T-cell (primary cell): ENCODE measurements around the gene TGM4. TPM values are rescaled to one million over a fixed set of nuclear protein-coding genes. Genes with fewer than 3 reads are reported as not detected.
A peak's percentile ranks its signal among the peaks of the same experiment; 100 is the strongest.

Experiments used
- ATAC-seq, 4 experiments: fragments of 200-7000 bp in 3 of 4; fragments of 150-1000 bp in 1 of 4; cut with Tn5 transposase; replicated peaks in 1 of 4; 1 replicate in 3 of 4; 2 replicates in 1 of 4; pipeline ENCODE4 v1.10.0; 2021; ENCODE audit warnings: moderate library complexity in 3 of 4, mild to moderate bottlenecking in 2 of 4, moderate number of reproducible peaks in 1 of 4
- CTCF ChIA-PET, 2 donors: fragments of 300-600 bp; sonication (Branson Sonifier 250); formaldehyde crosslinking; loops; one replicate each; lab custom pipeline; 2022; ENCODE audit warnings: antibody characterized with exemption in 2 of 2; lab: Charles Lee
- POLR2A ChIA-PET, 2 donors: fragments of 300-600 bp; sonication (Branson Sonifier 250); formaldehyde crosslinking; loops; one replicate each; lab custom pipeline; 2022; ENCODE audit warnings: antibody characterized with exemption in 2 of 2; lab: Charles Lee
- DNase-seq, 35 experiments: peaks; one replicate each; pipeline versions ENCODE4 v3.0.0 to v3.0.0-alpha.2; 2013 to 2023
- H3K27ac ChIP-seq: one replicate; pipeline ENCODE4 v1.5.1; 2013; ENCODE audit warnings: low read length
- H3K27me3 ChIP-seq, 2 experiments: replicated peaks in 1 of 2; 1 replicate in 1 of 2; 2 replicates in 1 of 2; pipeline versions ENCODE4 v1.6.1 to v1.7.0; 2013; ENCODE audit warnings: low read length in 1 of 2, mixed read lengths in 1 of 2; ENCODE audit not compliant: control insufficient read depth in 2 of 2, insufficient read depth in 2 of 2; ENCODE audit errors: extremely low read depth in 1 of 2
- H3K36me3 ChIP-seq, 2 donors: 1 replicate in 1 of 2; 2 replicates in 1 of 2; pipeline versions ENCODE4 v1.6.1 to v1.7.0; 2013; ENCODE audit warnings: low read length in 1 of 2; ENCODE audit not compliant: control insufficient read depth in 2 of 2, insufficient read depth in 1 of 2; ENCODE audit errors: extremely low read depth in 1 of 2
- H3K4me1 ChIP-seq, 2 experiments: 1 replicate in 1 of 2; 2 replicates in 1 of 2; pipeline versions ENCODE4 v1.6.1 to v1.7.0; 2013; ENCODE audit warnings: low read length in 2 of 2, mixed read lengths in 1 of 2; ENCODE audit not compliant: insufficient read depth in 2 of 2, control insufficient read depth in 1 of 2; ENCODE audit errors: extremely low read depth in 1 of 2
- H3K4me3 ChIP-seq, 2 donors: 1 replicate in 1 of 2; 2 replicates in 1 of 2; pipeline versions ENCODE4 v1.5.1 to v1.7.0; 2013; ENCODE audit warnings: mild to moderate bottlenecking in 2 of 2, low read length in 1 of 2, moderate library complexity in 1 of 2; ENCODE audit not compliant: control insufficient read depth in 1 of 2; ENCODE audit errors: extremely low read depth in 1 of 2
- H3K9me3 ChIP-seq: 2 replicates; pipeline ENCODE4 v1.7.0; 2013
- H3K27ac Mint-ChIP-seq, 2 donors: one replicate each; pipeline ENCODE4 v1.8.0; 2020 to 2021; ENCODE audit warnings: mild to moderate bottlenecking in 2 of 2, mixed read lengths in 2 of 2
- H3K27me3 Mint-ChIP-seq, 2 donors: one replicate each; pipeline ENCODE4 v1.8.0; 2021 to 2022; ENCODE audit warnings: mixed read lengths in 2 of 2
- H3K36me3 Mint-ChIP-seq: one replicate; pipeline ENCODE4 v1.8.0; 2021; ENCODE audit warnings: mixed read lengths
- H3K4me1 Mint-ChIP-seq, 3 donors: one replicate each; pipeline ENCODE4 v1.8.0; 2020 to 2022; ENCODE audit warnings: mixed read lengths in 3 of 3, mild to moderate bottlenecking in 1 of 3
- H3K4me3 Mint-ChIP-seq, 3 donors: one replicate each; pipeline ENCODE4 v1.8.0; 2020 to 2022; ENCODE audit warnings: mild to moderate bottlenecking in 3 of 3, mixed read lengths in 3 of 3, moderate library complexity in 3 of 3
- H3K9me3 Mint-ChIP-seq, 3 donors: one replicate each; pipeline ENCODE4 v1.8.0; 2020 to 2022; ENCODE audit warnings: mixed read lengths in 3 of 3
- WGBS: methylation state at CpG from one replicate; pipeline ENCODE4 v1.1.5; 2013; ENCODE audit warnings: missing lambda C conversion rate; ENCODE audit not compliant: insufficient coverage; 5-methylcytosine and 5-hydroxymethylcytosine counted together
- total RNA-seq, 35 experiments: library from RNA in 6 of 35; stranded (reverse) in 6 of 35; fragments of 120-200 nt in 1 of 35; gene quantifications; one replicate each; pipeline versions ENCODE4 v1.2.1 to v1.2.4 and lab custom pipeline; 2013 to 2026

The TGM4 gene
- total RNA-seq, 5 donors from 2014 or later (not counting 1 experiment from before 2014, with no cell fraction given) = not detected

- Mint-ChIP-seq H3K27ac (peak overlapping the region in 1 of 2 donors; percentile 5), H3K27me3 (no peaks in the 10 kb centered on the region), H3K36me3 (peaks cover 57% of the 10 kb centered on the region), H3K4me1 (no peaks in the 10 kb centered on the region), H3K4me3 (no peak overlapping the region), H3K9me3 (no peaks in the 10 kb centered on the region)
- 100% methylated on average over 3 of the region's 5 CpGs for WGBS
- no peak for ATAC-seq
- no peaks in the 10 kb centered on the region for H3K27me3 ChIP-seq
- H3K4me1 ChIP-seq = no peaks in the 10 kb centered on the region
- POLR2A ChIA-PET = no interaction called here
- H3K27ac ChIP-seq = no peak overlapping the region
- no peak overlapping the region for H3K4me3 ChIP-seq
- H3K36me3 ChIP-seq = peaks cover 17 to 59% of the 10 kb centered on the region in 2 donors
- DNase-seq = no peak
- no peaks in the 10 kb centered on the region for H3K9me3 ChIP-seq
- CTCF ChIA-PET = no interaction called here
Observed at GRCh38 chr3:44924457-44925084, 50.2 kb downstream of the TGM4 start.

GRCh38 chr3:44926172-44926571 is 51.8 kb downstream of the TGM4 start:
- Histone ChIP-seq H3K4me1 (no peaks in the 10 kb centered on the region), H3K9me3 (no peaks in the 10 kb centered on the region), H3K4me3 (no peak overlapping the region), H3K27me3 (no peaks in the 10 kb centered on the region), H3K36me3 (peaks cover 21 to 65% of the 10 kb centered on the region in 2 donors), H3K27ac (no peak overlapping the region)
- 100% methylated on average over 6 of the region's 10 CpGs for WGBS
- ATAC-seq = no peak
- H3K27me3 Mint-ChIP-seq = no peaks in the 10 kb centered on the region
- H3K4me3 Mint-ChIP-seq = no peak overlapping the region
- no peak for DNase-seq
- H3K27ac Mint-ChIP-seq = no peak overlapping the region
- no peaks in the 10 kb centered on the region for H3K9me3 Mint-ChIP-seq
- H3K4me1 Mint-ChIP-seq = no peaks in the 10 kb centered on the region
- ChIA-PET CTCF (no interaction called here), POLR2A (no interaction called here)
- H3K36me3 Mint-ChIP-seq = peaks cover 55% of the 10 kb centered on the region

GRCh38 chr3:44926921-44927320 is 52.5 kb downstream of the TGM4 start:
- ChIA-PET CTCF (no interaction called here), POLR2A (no interaction called here)
- WGBS = 96% methylated on average over 5 of the region's 7 CpGs

GRCh38 chr3:44927371-44927770 is 53.0 kb downstream of the TGM4 start:
- POLR2A ChIA-PET = no interaction called here
- no peaks in the 10 kb centered on the region for H3K4me1 Mint-ChIP-seq
- H3K4me3 Mint-ChIP-seq = no peak overlapping the region
- CTCF ChIA-PET = no interaction called here
- no peaks in the 10 kb centered on the region for H3K9me3 ChIP-seq
- no peaks in the 10 kb centered on the region for H3K9me3 Mint-ChIP-seq
- ATAC-seq = no peak
- peaks cover 52% of the 10 kb centered on the region for H3K36me3 Mint-ChIP-seq
- H3K27ac Mint-ChIP-seq = no peak overlapping the region
- no peak overlapping the region for H3K27ac ChIP-seq
- H3K27me3 ChIP-seq = no peaks in the 10 kb centered on the region
- H3K36me3 ChIP-seq = peaks cover 19 to 65% of the 10 kb centered on the region in 2 donors
- H3K27me3 Mint-ChIP-seq = no peaks in the 10 kb centered on the region
- no peaks in the 10 kb centered on the region for H3K4me1 ChIP-seq
- DNase-seq = no peak
- no peak overlapping the region for H3K4me3 ChIP-seq
- WGBS = 93% methylated on average over 4 of the region's 7 CpGs

More at GRCh38 chr3:44926921-44927320, 52.5 kb downstream of the TGM4 start:
- no peaks in the 10 kb centered on the region for H3K27me3 ChIP-seq
- H3K9me3 Mint-ChIP-seq = no peaks in the 10 kb centered on the region
- ATAC-seq = no peak
- no peak for DNase-seq
- no peak overlapping the region for H3K27ac Mint-ChIP-seq
- no peak overlapping the region for H3K4me3 ChIP-seq
- H3K9me3 ChIP-seq = no peaks in the 10 kb centered on the region
- no peak overlapping the region for H3K4me3 Mint-ChIP-seq
- peaks cover 52% of the 10 kb centered on the region for H3K36me3 Mint-ChIP-seq
- H3K27me3 Mint-ChIP-seq = no peaks in the 10 kb centered on the region
- peaks cover 19 to 65% of the 10 kb centered on the region in 2 donors for H3K36me3 ChIP-seq
- H3K27ac ChIP-seq = no peak overlapping the region
- H3K4me1 ChIP-seq = no peaks in the 10 kb centered on the region
- H3K4me1 Mint-ChIP-seq = no peaks in the 10 kb centered on the region

- CTCF ChIA-PET = no interaction called here
- no peak overlapping the region for H3K27ac Mint-ChIP-seq
- no peaks in the 10 kb centered on the region for H3K27me3 Mint-ChIP-seq
- no peak overlapping the region for H3K27ac ChIP-seq
- H3K36me3 ChIP-seq = peaks cover 19 to 76% of the 10 kb centered on the region in 2 donors
- H3K9me3 Mint-ChIP-seq = no peaks in the 10 kb centered on the region
- peaks cover 0 to 3% of the 10 kb centered on the region in 2 experiments for H3K4me1 ChIP-seq
- H3K4me3 Mint-ChIP-seq = no peak overlapping the region
- POLR2A ChIA-PET = no interaction called here
- WGBS = 84% methylated on average over 3 of the region's 5 CpGs
- H3K27me3 ChIP-seq = no peaks in the 10 kb centered on the region
- no peaks in the 10 kb centered on the region for H3K9me3 ChIP-seq
- H3K4me1 Mint-ChIP-seq = peaks cover 0 to 6% (median 4%) of the 10 kb centered on the region in 3 donors
- no peak for ATAC-seq
- DNase-seq = peak in 1 of 35 experiments; percentile 21
- H3K36me3 Mint-ChIP-seq = peaks cover 62% of the 10 kb centered on the region
- no peak overlapping the region for H3K4me3 ChIP-seq
Observed at GRCh38 chr3:44929782-44930181, 55.4 kb downstream of the TGM4 start.

GRCh38 chr3:44930911-44931310 is 56.5 kb downstream of the TGM4 start:
- Histone ChIP-seq H3K9me3 (no peaks in the 10 kb centered on the region), H3K36me3 (peaks cover 19 to 69% of the 10 kb centered on the region in 2 donors), H3K27me3 (no peaks in the 10 kb centered on the region), H3K27ac (no peak overlapping the region), H3K4me3 (no peak overlapping the region), H3K4me1 (peaks cover 0 to 3% of the 10 kb centered on the region in 2 experiments)
- no CpG with 5 or more reads among the region's 2 CpGs for WGBS
- POLR2A ChIA-PET = no interaction called here
- no peaks in the 10 kb centered on the region for H3K27me3 Mint-ChIP-seq
- H3K4me3 Mint-ChIP-seq = no peak overlapping the region
- H3K4me1 Mint-ChIP-seq = peaks cover 3 to 6% (median 6%) of the 10 kb centered on the region in 3 donors
- H3K27ac Mint-ChIP-seq = no peak overlapping the region
- ATAC-seq (no peak), DNase-seq (no peak)
- H3K36me3 Mint-ChIP-seq = peaks cover 59% of the 10 kb centered on the region
- no peaks in the 10 kb centered on the region for H3K9me3 Mint-ChIP-seq
- CTCF ChIA-PET = no interaction called here
